Measurements from ENCODE around the gene RMND5A.

RMND5A gene

DNA sequence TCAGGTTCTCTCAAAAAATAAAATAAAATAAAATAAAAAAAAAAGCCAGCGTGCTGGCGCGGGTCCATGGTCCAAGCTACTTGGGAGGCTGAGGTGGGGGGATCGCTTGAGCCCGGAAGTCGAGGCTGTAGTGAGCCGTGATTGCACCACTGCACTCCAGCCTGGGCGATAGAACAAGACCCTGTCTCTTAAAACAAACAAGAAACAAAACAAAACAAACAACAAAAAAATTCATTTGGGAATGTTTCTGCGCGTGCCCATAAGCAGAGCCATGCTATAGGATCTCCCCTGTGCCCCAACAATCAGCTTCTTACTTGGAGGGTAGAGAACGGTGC, 87.0 kb downstream of the RMND5A start:
- DNase-seq (ENCODE audit: low read depth): no peak
- TF ChIP-seq, protein P1, sequence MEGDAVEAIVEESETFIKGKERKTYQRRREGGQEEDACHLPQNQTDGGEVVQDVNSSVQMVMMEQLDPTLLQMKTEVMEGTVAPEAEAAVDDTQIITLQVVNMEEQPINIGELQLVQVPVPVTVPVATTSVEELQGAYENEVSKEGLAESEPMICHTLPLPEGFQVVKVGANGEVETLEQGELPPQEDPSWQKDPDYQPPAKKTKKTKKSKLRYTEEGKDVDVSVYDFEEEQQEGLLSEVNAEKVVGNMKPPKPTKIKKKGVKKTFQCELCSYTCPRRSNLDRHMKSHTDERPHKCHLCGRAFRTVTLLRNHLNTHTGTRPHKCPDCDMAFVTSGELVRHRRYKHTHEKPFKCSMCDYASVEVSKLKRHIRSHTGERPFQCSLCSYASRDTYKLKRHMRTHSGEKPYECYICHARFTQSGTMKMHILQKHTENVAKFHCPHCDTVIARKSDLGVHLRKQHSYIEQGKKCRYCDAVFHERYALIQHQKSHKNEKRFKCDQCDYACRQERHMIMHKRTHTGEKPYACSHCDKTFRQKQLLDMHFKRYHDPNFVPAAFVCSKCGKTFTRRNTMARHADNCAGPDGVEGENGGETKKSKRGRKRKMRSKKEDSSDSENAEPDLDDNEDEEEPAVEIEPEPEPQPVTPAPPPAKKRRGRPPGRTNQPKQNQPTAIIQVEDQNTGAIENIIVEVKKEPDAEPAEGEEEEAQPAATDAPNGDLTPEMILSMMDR (IDR thresholded peaks at IDR 0.05; ENCODE audit: control insufficient read depth, extremely low read depth, insufficient read depth): no peak
- peak overlapping the region; percentile 40; the same call in 1 of the 2 replicates for H3K4me3 ChIP-seq (ENCODE audit: low read depth, low read length)

DNA sequence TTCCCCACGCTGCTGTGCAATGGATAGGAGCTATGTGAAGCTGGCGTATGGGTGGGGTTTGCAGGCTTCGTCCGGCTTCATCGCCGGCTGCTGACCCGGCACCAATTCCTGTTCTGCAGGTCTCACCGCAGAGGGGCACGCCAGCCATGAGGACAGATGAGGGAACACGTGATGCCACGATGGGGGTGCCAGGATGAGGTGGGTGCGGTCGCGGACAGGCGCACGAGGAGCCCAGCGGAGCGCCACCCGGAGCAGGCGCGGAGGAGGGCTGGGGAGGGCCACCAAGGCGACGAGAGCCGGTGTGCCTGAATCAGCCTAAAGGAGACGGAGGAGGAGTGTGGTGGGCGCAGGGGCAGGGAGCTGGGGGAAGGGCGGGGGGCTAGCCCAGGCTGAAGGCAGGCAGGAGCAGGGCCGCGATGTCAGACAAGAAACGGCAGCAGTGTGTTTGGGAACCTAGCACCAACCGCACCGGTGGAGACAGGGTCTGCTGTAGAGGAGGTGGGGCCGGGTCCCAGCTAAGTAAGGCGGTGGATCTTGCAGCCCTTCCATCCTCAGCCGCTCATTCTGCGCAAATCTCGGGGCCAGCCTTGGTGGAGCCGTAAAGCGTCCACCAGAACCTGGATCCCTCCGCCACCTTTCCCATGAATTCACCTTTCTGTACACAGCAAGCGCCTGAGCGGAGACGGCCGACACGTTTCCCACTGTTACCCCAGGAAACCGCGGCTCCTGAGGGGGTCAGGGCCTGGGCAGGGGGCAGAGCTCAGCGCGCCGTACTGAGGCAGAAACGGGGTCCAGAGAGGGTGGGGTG, 87.6 kb downstream of the RMND5A start:
- no peak for DNase-seq (ENCODE audit: low read depth)
- TF ChIP-seq, protein P1 (IDR thresholded peaks at IDR 0.05; ENCODE audit: control insufficient read depth, extremely low read depth, insufficient read depth): no peak
- H3K4me3 ChIP-seq (ENCODE audit: low read depth, low read length): peak overlapping the region; percentile 40

- DNase-seq (ENCODE audit: low read depth): peak; percentile 61
- TF ChIP-seq, protein P1 (IDR thresholded peaks at IDR 0.05; ENCODE audit: control insufficient read depth, extremely low read depth, insufficient read depth): peak; percentile 95
- H3K4me3 ChIP-seq (ENCODE audit: low read depth, low read length): peak overlapping the region; percentile 40
Measured at GRCh38 chr2:86808315-86809161, 88.4 kb downstream of the RMND5A start.

DNA sequence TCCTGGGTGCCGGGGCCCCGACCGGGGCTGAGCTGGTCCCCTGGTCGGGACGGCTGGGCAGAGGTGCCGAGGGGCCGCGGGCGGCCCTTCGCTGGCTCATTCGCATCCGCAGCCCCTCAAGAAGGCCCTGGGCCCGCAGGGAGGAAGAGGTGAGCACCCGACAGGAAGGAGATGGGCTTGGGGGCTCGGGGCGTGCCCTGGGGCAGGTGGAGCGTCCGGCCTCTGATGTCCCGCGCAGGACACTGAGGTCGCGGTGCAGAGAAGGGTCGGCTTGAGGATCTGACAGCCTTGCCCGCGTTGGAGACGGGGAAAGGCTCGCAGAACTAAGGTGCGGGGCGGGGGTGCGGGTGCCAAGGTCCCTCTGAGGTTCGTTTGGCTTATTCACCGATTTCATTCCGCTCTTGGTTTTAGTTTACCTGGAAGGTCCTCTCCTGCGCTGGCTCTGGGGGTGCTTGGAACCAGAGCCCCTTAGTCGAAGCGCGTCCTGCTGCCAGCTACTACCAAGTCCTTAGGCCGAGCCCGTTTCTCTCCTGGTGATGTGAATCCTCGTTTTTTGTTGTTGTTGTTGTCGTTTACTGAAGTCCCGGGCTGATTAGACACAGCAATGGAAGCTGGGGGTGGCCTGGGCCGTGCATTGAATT, 89.5 kb downstream of the RMND5A start:
- DNase-seq (ENCODE audit: low read depth): no peak
- H3K4me3 ChIP-seq (ENCODE audit: low read depth, low read length): no peak overlapping the region
- TF ChIP-seq, protein P1 (IDR thresholded peaks at IDR 0.05; ENCODE audit: control insufficient read depth, extremely low read depth, insufficient read depth): no peak

DNA sequence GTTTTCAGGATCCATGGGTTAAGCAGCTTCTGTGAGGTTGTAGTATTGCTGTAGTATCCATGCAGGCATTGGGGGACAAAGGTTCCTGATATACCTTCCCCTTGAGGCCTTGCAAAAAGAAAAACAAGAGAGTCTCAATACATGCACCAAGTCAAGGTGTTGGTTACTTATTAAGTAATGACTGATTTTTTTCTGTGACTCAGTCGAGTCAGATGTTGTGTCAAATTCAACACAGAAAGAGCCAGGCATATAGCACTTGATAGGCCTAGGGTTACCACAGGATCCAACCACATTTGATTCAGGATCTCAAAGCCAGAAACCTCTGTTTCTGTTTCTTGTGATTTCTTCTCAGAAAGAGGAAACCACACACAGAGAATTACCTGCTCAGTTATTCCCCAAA, 95.5 kb downstream of the RMND5A start:
- TF ChIP-seq, protein P1 (IDR thresholded peaks at IDR 0.05; ENCODE audit: control insufficient read depth, extremely low read depth, insufficient read depth): no peak
- DNase-seq (ENCODE audit: low read depth): no peak

DNA sequence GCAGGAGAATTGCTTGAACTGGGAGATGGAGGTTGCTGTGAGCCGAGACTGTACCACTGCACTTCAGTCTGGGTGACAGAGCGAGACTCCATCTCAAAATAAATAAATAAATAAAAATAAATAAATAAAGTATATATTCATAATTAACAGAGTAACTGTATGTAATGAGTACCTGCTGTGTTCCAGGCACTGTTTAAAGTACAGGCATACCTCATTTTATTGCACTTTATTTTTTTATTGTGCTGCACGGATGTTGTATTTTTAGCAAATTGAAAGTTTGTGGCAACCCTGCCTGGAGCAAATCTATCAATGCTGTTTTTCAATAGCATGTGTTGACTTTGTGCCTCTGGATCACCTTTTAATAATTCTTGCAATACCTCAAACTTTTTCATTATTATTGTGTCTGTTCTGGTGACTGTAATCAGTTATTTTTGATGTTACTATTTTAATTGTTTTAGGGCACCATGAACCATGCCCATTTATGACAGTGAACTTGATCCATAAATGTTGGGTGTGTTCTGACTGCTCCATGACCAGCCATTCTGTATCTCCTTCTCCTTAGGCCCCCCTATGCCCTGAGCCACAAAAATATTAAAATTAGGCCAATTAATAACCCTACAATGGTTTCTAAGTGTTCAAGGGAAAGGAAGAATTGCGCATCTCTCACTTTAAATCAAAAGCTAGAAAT, 98.2 kb downstream of the RMND5A start:
- DNase-seq (ENCODE audit: low read depth): no peak
- TF ChIP-seq, protein P1 (IDR thresholded peaks at IDR 0.05; ENCODE audit: control insufficient read depth, extremely low read depth, insufficient read depth): no peak
- H3K4me3 ChIP-seq (ENCODE audit: low read depth, low read length): no peak overlapping the region

More for the DNA sequence above, 95.5 kb downstream of the RMND5A start:
- H3K4me3 ChIP-seq (ENCODE audit: low read depth, low read length): no peak overlapping the region

Data from LNCaP clone FGC (cell line).